AG09319 (cell line): Measurements from ENCODE around the gene SLC38A3.

Source experiments
- DNase-seq: peaks from one replicate; pipeline ENCODE4 v3.0.0-alpha.2; 2010; ENCODE audit warnings: low read depth; ENCODE audit errors: extremely low read depth
- CTCF ChIP-seq: IDR thresholded peaks from 2 replicates; pipeline ENCODE4 v1.5.1; 2011; ENCODE audit warnings: low read depth, mild to moderate bottlenecking, inconsistent platforms, low read length, moderate library complexity

The SLC38A3 gene

GRCh38 chr3:50201573-50202315, 3.3 kb upstream of the SLC38A3 start:
- no peak for DNase-seq
- no peak for TF ChIP-seq CTCF

- TF ChIP-seq CTCF: no peak
- DNase-seq: no peak
These were observed 2.5 kb upstream of the SLC38A3 start for GRCh38 chr3:50202353-50203112.

DNA sequence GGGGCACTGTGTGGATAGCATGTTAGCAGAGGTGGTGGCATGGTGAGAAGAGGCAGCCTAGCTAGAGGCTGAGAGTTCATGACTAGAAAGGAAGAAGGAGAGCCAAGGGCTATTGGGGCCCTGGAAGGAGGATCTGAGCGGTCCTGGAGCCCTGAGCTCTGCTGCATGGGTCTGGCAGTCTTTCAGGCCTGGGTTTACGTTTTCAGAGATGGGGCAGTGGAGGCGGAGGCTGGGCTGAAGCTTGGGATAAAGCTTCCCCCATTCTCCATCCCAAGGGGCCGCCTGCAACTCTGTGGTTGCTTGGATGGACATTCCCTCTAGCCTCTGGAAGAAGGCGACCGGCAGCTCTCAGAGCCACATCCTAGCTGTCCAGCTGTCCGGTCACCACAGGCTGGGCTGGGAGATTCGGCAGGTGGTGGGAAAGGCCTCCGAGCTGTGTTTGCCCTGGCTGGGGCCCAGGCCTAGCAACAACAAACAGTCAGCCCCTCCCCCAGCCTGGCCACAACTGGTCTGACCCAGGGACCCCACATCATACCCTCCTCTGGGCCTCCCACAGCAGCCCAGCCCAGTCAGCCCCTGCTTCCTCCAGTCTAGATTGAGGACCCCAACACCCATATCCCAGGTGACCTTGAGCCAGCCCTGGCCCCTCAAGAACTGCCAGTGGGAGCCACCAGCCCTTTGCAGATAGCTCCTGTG, 1.8 kb upstream of the SLC38A3 start:
- no peak for DNase-seq
- no peak for TF ChIP-seq CTCF

DNA sequence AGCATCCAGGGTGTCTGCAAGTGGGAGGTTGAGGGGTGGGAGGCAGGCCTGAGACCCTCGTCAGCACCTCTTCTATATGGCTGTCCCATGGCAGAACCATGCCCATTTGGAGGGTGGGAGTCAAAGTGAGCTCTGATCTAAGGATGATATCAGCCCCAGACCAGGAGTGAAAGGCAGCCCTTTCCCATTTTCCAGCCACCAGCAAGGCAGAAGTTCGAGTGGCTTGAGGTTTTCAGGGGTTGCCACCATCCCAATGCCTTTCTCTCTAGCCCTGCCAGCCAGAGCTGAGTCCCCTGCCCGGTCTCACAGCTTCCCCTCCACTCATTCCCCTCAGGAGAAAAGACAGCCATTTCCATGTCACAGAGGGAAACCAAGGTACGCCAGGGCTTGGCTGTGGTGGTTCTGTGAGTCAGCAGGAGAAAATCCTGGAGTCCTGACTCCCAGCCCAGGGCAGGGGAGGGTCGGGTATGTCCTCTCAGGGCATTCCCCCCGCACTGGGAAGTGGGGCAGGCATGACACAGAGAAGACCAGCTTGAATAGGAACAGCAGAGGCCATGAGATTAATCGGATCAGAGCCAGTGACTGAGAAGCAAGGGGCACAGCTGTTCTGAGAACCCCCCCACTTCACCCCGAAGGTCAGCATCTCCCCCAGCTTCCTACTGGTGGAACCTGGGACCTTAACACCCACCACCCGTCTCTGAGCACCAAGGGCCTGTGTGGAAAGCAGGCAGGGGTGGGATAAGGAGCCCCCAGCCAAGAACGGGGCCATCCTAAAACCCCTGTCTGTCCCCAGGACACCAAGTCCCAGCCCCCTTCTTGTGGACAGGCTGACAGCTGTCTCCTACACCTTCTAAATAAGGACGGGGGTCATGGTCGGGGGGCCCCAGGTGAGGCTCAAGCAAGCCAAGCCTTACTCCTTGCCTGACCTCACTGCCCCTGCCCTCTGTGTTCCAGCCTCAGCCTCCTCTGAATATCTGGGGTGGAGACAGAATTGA, 965 bp upstream of the SLC38A3 start:
- TF ChIP-seq CTCF: no peak
- no peak for DNase-seq

- DNase-seq: no peak
- TF ChIP-seq CTCF: no peak
These were observed 574 bp downstream of the SLC38A3 start for GRCh38 chr3:50205413-50206276.
